ENCODE measurements around the gene NXN.
"Not testable (repeated sequence)": the region's sequence is repeated elsewhere in the genome, so short reads cannot be mapped to it uniquely, and the experiment has no call there.

Gene NXN

GRCh38 chr17:915538-916201 is 63.9 kb downstream of the NXN start:
- DNase-seq: no peak

GRCh38 chr17:914561-914960 is 65.0 kb downstream of the NXN start:
- DNase-seq: no peak

- no peak for DNase-seq
Observed at GRCh38 chr17:913207-913606, 66.4 kb downstream of the NXN start.

- no peak for DNase-seq
Observed at GRCh38 chr17:909642-910323, 69.8 kb downstream of the NXN start.

- DNase-seq: no peak
Observed at GRCh38 chr17:907725-908124, 71.9 kb downstream of the NXN start.

- DNase-seq: not testable (repeated sequence)
Observed at GRCh38 chr17:905708-906107, 73.9 kb downstream of the NXN start.

- no peak for DNase-seq
Observed at GRCh38 chr17:903691-904481, 75.7 kb downstream of the NXN start.

GRCh38 chr17:902463-902862 is 77.1 kb downstream of the NXN start:
- DNase-seq: no peak

- DNase-seq: no peak
Observed at GRCh38 chr17:901964-902363, 77.6 kb downstream of the NXN start.

GRCh38 chr17:901191-901950 is 78.2 kb downstream of the NXN start:
- DNase-seq: no peak

- no peak for DNase-seq
Observed at GRCh38 chr17:900336-900934, 79.1 kb downstream of the NXN start.

GRCh38 chr17:897970-898619 is 81.5 kb downstream of the NXN start:
- DNase-seq: no peak

- no peak for DNase-seq
Observed at GRCh38 chr17:896953-897661, 82.5 kb downstream of the NXN start.

GRCh38 chr17:896454-896853 is 83.1 kb downstream of the NXN start:
- DNase-seq: no peak

- no peak for DNase-seq
Observed at GRCh38 chr17:892958-893357, 86.6 kb downstream of the NXN start.

GRCh38 chr17:888998-889441 is 90.6 kb downstream of the NXN start:
- no peak for DNase-seq

- DNase-seq: no peak
Observed at GRCh38 chr17:887551-888209, 91.9 kb downstream of the NXN start.

GRCh38 chr17:885971-886571 is 93.5 kb downstream of the NXN start:
- no peak for DNase-seq

- DNase-seq: no peak
Observed at GRCh38 chr17:883586-883962, 96.0 kb downstream of the NXN start.

- DNase-seq: no peak
Observed at GRCh38 chr17:882827-883585, 96.6 kb downstream of the NXN start.
